Gastrocnemius medialis (tissue), 4 donors: ENCODE data around the gene KRTAP5-5.

Experiments used
- CTCF ChIP-seq, 5 experiments: fragments of 450-650 bp in 3 of 5; fragments of 200-600 bp in 2 of 5; sonication (generic) in 2 of 5; IDR thresholded peaks in 4 of 5; conservative IDR thresholded peaks in 1 of 5; 1 replicate in 4 of 5; 2 replicates in 1 of 5; pipeline ENCODE4 v1.5.1; 2016 to 2019; ENCODE audit warnings: antibody characterized with exemption in 5 of 5, mild to moderate bottlenecking in 3 of 5, moderate library complexity in 3 of 5
- POLR2A ChIP-seq, 2 donors: fragments of 450-650 bp; IDR thresholded peaks; one replicate each; pipeline ENCODE4 v1.6.1; 2017; ENCODE audit warnings: antibody characterized with exemption in 2 of 2, mild to moderate bottlenecking in 2 of 2, moderate library complexity in 2 of 2

GRCh38 chr11:1639102-1639620 lies 9.6 kb downstream of the KRTAP5-5 start:
- TF ChIP-seq CTCF (IDR thresholded peaks at IDR 0.05 in 4 of 5, conservative IDR thresholded peaks at IDR 0.05 in 1 of 5), result no peak
- TF ChIP-seq POLR2A (IDR thresholded peaks at IDR 0.05), result no peak
